Smooth muscle cell (in vitro differentiated cells): ENCODE measurements around the gene C1QTNF1. TPM values are rescaled to one million over a fixed set of nuclear protein-coding genes. Genes with fewer than 3 reads are reported as not detected.
A peak's percentile ranks its signal among the peaks of the same experiment; 100 is the strongest.

Experiments
- DNase-seq: peaks from one replicate; lab custom pipeline; 2025; ENCODE audit not compliant: unreplicated experiment; lab: John Stamatoyannopoulos, UW
- H2AFZ ChIP-seq: fragments of 200-600 bp; sonication (generic); 2 replicates; pipeline ENCODE4 v1.6.0; 2016; ENCODE audit warnings: antibody characterized with exemption, low read depth, mild to moderate bottlenecking
- H3F3A ChIP-seq: fragments of 200-600 bp; sonication (generic); 2 replicates; pipeline ENCODE4 v1.6.0; 2017; ENCODE audit warnings: antibody characterized with exemption, low read depth
- H3K27ac ChIP-seq: fragments of 200-600 bp; sonication (generic); 2 replicates; pipeline ENCODE4 v1.5.1; 2016; ENCODE audit warnings: low read depth, mild to moderate bottlenecking
- H3K27me3 ChIP-seq: fragments of 200-600 bp; sonication (generic); 2 replicates; pipeline ENCODE4 v1.6.1; 2016; ENCODE audit warnings: low read depth, mild to moderate bottlenecking
- H3K36me3 ChIP-seq: fragments of 200-600 bp; sonication (generic); 2 replicates; pipeline ENCODE4 v1.5.1; 2016; ENCODE audit warnings: low read depth
- H3K4me1 ChIP-seq: fragments of 200-600 bp; sonication (generic); 2 replicates; pipeline ENCODE4 v1.5.1; 2016; ENCODE audit warnings: low read depth
- H3K4me2 ChIP-seq: fragments of 200-600 bp; sonication (generic); 2 replicates; pipeline ENCODE4 v1.6.0; 2016; ENCODE audit warnings: mild to moderate bottlenecking
- H3K4me3 ChIP-seq: fragments of 200-600 bp; sonication (generic); 2 replicates; pipeline ENCODE4 v1.5.1; 2016; ENCODE audit warnings: mild to moderate bottlenecking
- H3K79me2 ChIP-seq: fragments of 200-600 bp; sonication (generic); 2 replicates; pipeline ENCODE4 v1.6.0; 2016; ENCODE audit warnings: low read depth, mild to moderate bottlenecking
- H3K9ac ChIP-seq: fragments of 200-600 bp; sonication (generic); 2 replicates; pipeline ENCODE4 v1.6.0; 2016; ENCODE audit warnings: low read depth
- H3K9me3 ChIP-seq: fragments of 200-600 bp; sonication (generic); replicated peaks from 2 replicates; pipeline ENCODE4 v1.5.1; 2016; ENCODE audit warnings: low read depth
- H4K20me1 ChIP-seq: fragments of 200-600 bp; sonication (generic); 2 replicates; pipeline ENCODE4 v1.6.0; 2016; ENCODE audit warnings: low read depth
- CTCF ChIP-seq: fragments of 200-600 bp; sonication (generic); IDR thresholded peaks from 2 replicates; pipeline ENCODE4 v1.5.1; 2017; ENCODE audit warnings: borderline replicate concordance, mild to moderate bottlenecking, antibody characterized with exemption; ENCODE audit not compliant: insufficient read depth, poor library complexity, severe bottlenecking
- WGBS: methylation state at CpG from one replicate; pipeline ENCODE4 v1.1.7; 2016; ENCODE audit warnings: low lambda C conversion rate; 5-methylcytosine and 5-hydroxymethylcytosine counted together
- polyA plus RNA-seq: library from polyadenylated mRNA; unstranded; fragments of >200 nt; fragmentation: Nextera tagmentation; extraction: Ambion mirVana; gene quantifications from 2 replicates; pipeline ENCODE4 v1.2.1, GENCODE V29; 2016
- total RNA-seq: library from RNA; depleted of rRNA; stranded (reverse); fragments of >200 nt; gene quantifications from 2 replicates; pipeline ENCODE4 v1.2.3, GENCODE V29; 2014

C1QTNF1 gene
- total and polyA plus RNA-seq, 2 experiments from 2014 or later, result 5.7 to 9.4 TPM

- no peak for DNase-seq
- over 99% methylated on average over 8 of the region's 8 CpGs for WGBS
- Histone ChIP-seq H3K79me2 (no peaks in the 10 kb centered on the region), H4K20me1 (no peaks in the 10 kb centered on the region), H2AFZ (no peak overlapping the region), H3K27me3 (no peaks in the 10 kb centered on the region), H3F3A (no peaks in the 10 kb centered on the region), H3K4me2 (no peak overlapping the region), H3K27ac (no peak overlapping the region), H3K9ac (no peak overlapping the region), H3K4me3 (no peak overlapping the region), H3K4me1 (peaks cover 7% of the 10 kb centered on the region), H3K36me3 (no peaks in the 10 kb centered on the region), H3K9me3 (no peaks in the 10 kb centered on the region)
- TF ChIP-seq CTCF, result no peak
Measured at GRCh38 chr17:78977681-78977943, 46.4 kb upstream of the C1QTNF1 start.

GRCh38 chr17:78977997-78978973 is 45.7 kb upstream of the C1QTNF1 start:
- no peak overlapping the region for H2AFZ ChIP-seq
- H3K27me3 ChIP-seq, result no peaks in the 10 kb centered on the region
- no peaks in the 10 kb centered on the region for H3K9me3 ChIP-seq
- H3K36me3 ChIP-seq, result no peaks in the 10 kb centered on the region
- no peak for DNase-seq
- TF ChIP-seq CTCF, result no peak
- no peak overlapping the region for H3K4me2 ChIP-seq
- no peaks in the 10 kb centered on the region for H3K79me2 ChIP-seq
- WGBS, result 91% methylated on average over 21 of the region's 21 CpGs
- H3K9ac ChIP-seq, result no peak overlapping the region
- H3F3A ChIP-seq, result no peaks in the 10 kb centered on the region
- peaks cover 7% of the 10 kb centered on the region for H3K4me1 ChIP-seq
- H3K27ac ChIP-seq, result no peak overlapping the region
- no peak overlapping the region for H3K4me3 ChIP-seq
- H4K20me1 ChIP-seq, result no peaks in the 10 kb centered on the region

- peak; percentile 17 for DNase-seq
- Histone ChIP-seq H3F3A (no peaks in the 10 kb centered on the region), H3K27me3 (no peaks in the 10 kb centered on the region), H3K4me1 (peaks cover 7% of the 10 kb centered on the region), H3K9ac (no peak within 1 kb of the TSS), H3K4me3 (peak within 1 kb of the TSS; percentile 41), H3K27ac (no peak within 1 kb of the TSS), H3K79me2 (no peaks in the 10 kb centered on the region), H4K20me1 (no peaks in the 10 kb centered on the region), H2AFZ (peak within 1 kb of the TSS; percentile 58), H3K4me2 (peak within 1 kb of the TSS; percentile 80), H3K36me3 (no peaks in the 10 kb centered on the region), H3K9me3 (no peaks in the 10 kb centered on the region)
- TF ChIP-seq CTCF, result no peak
- WGBS, result 69% methylated on average over 13 of the region's 16 CpGs
Measured at GRCh38 chr17:78979780-78980623, 44.0 kb upstream of the C1QTNF1 start, which contains the start of gene LGALS3BP. Gene LGALS3BP (minus strand): TSS chr17:78979923. CDS start chr17:78977191, 2,732 bp downstream.
